Coronary artery (tissue), 2 donors: ENCODE data around the gene DCT.

Experiments
- DNase-seq: peaks from one replicate; pipeline ENCODE4 v3.0.0-alpha.2; 2017; ENCODE audit warnings: low spot score
- H3K27ac ChIP-seq, 2 donors: fragments of 200-600 bp; sonication (generic); one replicate each; pipeline ENCODE4 v1.5.1; 2016 to 2019
- H3K4me3 ChIP-seq: fragments of 200-600 bp; sonication (generic); 2 replicates; pipeline ENCODE4 v1.5.1; 2016; ENCODE audit warnings: mild to moderate bottlenecking, moderate library complexity
- TF ChIP-seq, protein P1 (sequence below): fragments of 200-600 bp; sonication (generic); IDR thresholded peaks from one replicate; pipeline ENCODE4 v1.5.1; 2019; ENCODE audit warnings: antibody characterized with exemption

The DCT gene

DNA sequence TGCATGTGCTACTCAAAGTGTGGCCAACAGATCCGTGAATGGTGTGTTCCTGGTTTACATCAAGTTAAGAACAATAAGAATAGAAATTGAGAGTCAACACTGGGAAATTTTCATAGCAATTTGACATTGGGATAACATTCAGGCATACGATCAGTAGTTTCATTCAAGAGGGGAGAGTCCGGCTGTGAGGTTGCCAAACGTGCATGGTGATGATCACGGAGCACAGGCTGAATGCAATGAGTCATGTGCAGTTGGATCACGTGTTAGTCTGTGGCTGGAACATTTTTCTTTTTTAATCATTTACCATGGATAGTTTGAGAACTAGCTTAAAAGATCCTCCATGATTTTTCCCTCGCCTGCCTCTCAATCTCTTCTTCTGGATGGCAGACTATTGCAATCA, 2.5 kb upstream of the DCT start:
- TF ChIP-seq, protein P1, sequence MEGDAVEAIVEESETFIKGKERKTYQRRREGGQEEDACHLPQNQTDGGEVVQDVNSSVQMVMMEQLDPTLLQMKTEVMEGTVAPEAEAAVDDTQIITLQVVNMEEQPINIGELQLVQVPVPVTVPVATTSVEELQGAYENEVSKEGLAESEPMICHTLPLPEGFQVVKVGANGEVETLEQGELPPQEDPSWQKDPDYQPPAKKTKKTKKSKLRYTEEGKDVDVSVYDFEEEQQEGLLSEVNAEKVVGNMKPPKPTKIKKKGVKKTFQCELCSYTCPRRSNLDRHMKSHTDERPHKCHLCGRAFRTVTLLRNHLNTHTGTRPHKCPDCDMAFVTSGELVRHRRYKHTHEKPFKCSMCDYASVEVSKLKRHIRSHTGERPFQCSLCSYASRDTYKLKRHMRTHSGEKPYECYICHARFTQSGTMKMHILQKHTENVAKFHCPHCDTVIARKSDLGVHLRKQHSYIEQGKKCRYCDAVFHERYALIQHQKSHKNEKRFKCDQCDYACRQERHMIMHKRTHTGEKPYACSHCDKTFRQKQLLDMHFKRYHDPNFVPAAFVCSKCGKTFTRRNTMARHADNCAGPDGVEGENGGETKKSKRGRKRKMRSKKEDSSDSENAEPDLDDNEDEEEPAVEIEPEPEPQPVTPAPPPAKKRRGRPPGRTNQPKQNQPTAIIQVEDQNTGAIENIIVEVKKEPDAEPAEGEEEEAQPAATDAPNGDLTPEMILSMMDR = no peak
- H3K27ac ChIP-seq = no peak overlapping the region
- no peak overlapping the region for H3K4me3 ChIP-seq
- no peak for DNase-seq

DNA sequence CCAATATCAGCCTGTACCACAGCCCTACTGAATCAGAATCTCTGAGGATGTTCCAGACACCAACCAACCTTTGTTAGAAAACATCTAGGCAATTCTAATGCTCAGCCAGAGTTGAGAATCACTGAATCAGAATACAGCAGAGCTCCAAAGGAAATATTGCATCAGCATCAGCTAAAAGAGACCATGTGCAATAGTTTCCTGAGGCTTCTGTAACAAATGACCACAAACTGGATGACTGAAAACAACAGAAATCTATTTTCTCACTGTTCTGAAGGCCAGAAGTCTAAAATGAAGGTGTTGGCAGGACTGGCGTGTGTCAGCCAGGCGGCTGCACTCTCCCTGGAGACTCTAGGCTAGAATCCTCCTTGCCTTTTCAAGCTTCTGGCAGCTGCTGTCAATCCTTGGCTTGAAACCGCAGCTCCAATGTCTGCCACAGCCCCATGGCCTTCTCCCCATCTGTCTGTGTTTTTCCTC, 1.2 kb upstream of the DCT start:
- DNase-seq = no peak
- TF ChIP-seq, protein P1 = no peak
- H3K4me3 ChIP-seq = no peak overlapping the region
- H3K27ac ChIP-seq = peak overlapping the region in 1 of 2 donors; percentile 19

DNA sequence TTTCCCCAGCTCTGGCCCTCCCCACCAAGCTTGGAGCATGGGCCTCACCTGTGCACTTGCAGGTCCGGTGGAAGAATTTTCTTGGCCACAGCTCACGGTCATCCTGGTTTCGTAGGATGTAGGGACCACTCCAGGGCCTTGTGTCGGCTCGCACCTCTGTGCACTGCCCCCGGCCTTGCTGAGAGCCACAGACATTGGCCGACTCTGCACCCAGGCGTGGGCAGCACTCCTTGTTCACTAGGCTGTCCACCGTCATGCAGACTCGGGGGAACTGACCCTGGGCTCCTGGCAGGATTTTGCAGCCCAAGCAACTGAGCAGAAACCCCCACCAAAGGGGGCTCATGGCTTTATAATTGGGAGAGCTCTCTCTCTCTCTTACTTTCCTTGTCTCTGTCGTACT, 569 bp downstream of the DCT start:
- DNase-seq = no peak

DNA sequence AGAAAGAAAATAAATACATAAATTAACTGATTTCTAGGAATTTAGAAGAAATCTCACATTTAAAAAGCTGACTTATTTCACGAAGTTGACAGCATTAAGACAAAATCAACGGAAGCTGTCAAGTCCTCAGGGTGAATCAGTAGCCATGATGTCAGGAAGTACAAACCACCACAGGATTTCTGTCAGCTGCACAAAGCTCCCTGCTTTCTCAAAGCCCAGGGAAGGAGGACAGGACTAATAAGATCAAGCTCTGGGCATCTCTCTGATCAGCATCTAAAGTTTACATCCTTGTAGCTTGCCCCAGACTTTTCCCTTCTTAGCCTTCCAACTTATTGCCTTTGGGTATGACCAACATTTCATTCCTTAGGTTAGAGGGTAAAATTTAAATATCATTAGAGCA, 9.4 kb downstream of the DCT start:
- H3K4me3 ChIP-seq = no peak overlapping the region
- DNase-seq = no peak
- H3K27ac ChIP-seq = no peak overlapping the region
- TF ChIP-seq, protein P1 = no peak

More for the DNA sequence above, 569 bp downstream of the DCT start:
- H3K27ac ChIP-seq = no peak overlapping the region
- TF ChIP-seq, protein P1 = no peak
- no peak overlapping the region for H3K4me3 ChIP-seq

DNA sequence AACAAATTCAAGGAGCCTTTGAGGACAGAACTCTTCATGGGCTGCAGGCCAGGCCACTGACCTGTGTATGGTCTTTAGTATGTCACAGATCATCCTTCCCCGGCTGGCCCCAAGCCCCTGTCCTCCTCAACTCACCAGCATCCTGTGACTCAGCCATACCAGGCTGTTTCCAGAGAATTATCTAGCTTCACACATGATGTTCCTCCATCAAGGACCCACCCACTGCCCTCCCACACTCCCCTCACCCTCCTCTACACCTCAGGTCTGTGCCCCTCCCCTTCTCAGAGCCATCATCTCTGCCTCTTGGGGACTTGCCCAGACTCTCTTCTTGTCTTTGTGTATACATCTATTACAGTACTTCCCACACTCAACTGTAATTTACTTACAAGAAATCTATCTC, 14.7 kb downstream of the DCT start:
- DNase-seq = no peak
- no peak overlapping the region for H3K27ac ChIP-seq
- TF ChIP-seq, protein P1 = no peak
- no peak overlapping the region for H3K4me3 ChIP-seq

DNA sequence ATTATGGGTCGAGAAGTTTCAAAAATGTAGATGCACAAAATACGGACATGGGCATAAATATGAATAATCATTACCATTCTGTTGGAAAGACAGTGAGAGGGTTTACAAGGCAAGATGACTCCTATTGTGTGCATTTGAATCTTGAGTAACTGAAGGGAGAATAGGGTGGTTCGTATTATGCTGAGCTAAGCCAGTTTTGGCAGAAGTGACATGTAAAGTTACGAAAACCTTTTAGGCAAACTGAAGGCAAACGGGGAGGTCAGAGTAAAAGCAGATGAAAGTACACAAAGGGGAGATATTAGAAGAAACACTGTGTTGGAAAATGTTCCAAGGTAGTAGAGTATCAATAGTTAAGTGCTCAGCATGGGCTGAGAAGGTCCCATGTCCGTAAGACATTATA, 16.8 kb downstream of the DCT start:
- H3K27ac ChIP-seq = no peak overlapping the region
- TF ChIP-seq, protein P1 = no peak
- no peak for DNase-seq
- no peak overlapping the region for H3K4me3 ChIP-seq

DNA sequence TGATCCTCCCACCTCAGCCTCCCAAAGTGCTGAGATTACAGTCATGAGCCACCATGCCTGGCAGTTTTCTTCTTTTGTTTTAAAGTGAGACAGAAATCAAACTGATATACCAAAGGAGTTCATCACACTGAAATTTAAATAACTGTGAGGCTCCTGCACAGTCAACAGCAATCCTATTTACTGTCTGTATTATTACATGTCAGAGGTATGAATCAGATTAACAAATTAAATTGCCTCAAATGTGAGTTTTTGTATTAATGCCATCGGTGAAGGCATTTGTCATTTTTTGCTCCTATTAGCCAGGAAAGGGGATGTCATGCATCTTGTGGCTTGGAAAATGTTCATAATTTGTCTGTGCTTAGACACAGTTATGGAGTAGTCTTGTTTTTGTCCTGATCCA, 20.4 kb downstream of the DCT start:
- Histone ChIP-seq H3K4me3 (no peak overlapping the region), H3K27ac (no peak overlapping the region)
- DNase-seq = no peak
- TF ChIP-seq, protein P1 = no peak
